Chondrocyte (in vitro differentiated cells): ENCODE measurements around the gene NAV3. TPM values are rescaled to one million over a fixed set of nuclear protein-coding genes. Genes with fewer than 3 reads are reported as not detected.

Experiments used
- DNase-seq: peaks from one replicate; pipeline ENCODE4 v3.0.0; 2021; ENCODE audit warnings: mixed read lengths, low spot score
- H3K27ac Mint-ChIP-seq: one replicate; pipeline ENCODE4 v1.8.0; 2021; ENCODE audit warnings: mild to moderate bottlenecking, moderate library complexity, mixed read lengths; ENCODE audit not compliant: unreplicated experiment
- H3K27me3 Mint-ChIP-seq: 2 replicates; pipeline ENCODE4 v1.8.0; 2021; ENCODE audit warnings: low read depth, mixed read lengths
- H3K36me3 Mint-ChIP-seq: 2 replicates; pipeline ENCODE4 v1.8.0; 2021; ENCODE audit warnings: low read depth, mixed read lengths
- H3K4me1 Mint-ChIP-seq: 2 replicates; pipeline ENCODE4 v1.8.0; 2021; ENCODE audit warnings: low read depth, mild to moderate bottlenecking, mixed read lengths
- H3K4me3 Mint-ChIP-seq: one replicate; pipeline ENCODE4 v1.8.0; 2021; ENCODE audit warnings: mild to moderate bottlenecking, moderate library complexity, mixed read lengths; ENCODE audit not compliant: unreplicated experiment
- H3K9me3 Mint-ChIP-seq: 2 replicates; pipeline ENCODE4 v1.8.0; 2021; ENCODE audit warnings: low read depth, mixed read lengths
- total RNA-seq: library from RNA; stranded (reverse); gene quantifications from 3 replicates; pipeline ENCODE4 v1.2.1, GENCODE V29; 2021
- TF ChIP-seq, protein P1 (sequence below): fragments of 200-600 bp; sonication (generic); IDR thresholded peaks from 2 replicates; pipeline ENCODE4 v1.5.0; 2021; ENCODE audit warnings: antibody characterized with exemption, mild to moderate bottlenecking, moderate library complexity

Gene NAV3
- total RNA-seq, 1 donor from 2014 or later = 29.9 TPM

DNA sequence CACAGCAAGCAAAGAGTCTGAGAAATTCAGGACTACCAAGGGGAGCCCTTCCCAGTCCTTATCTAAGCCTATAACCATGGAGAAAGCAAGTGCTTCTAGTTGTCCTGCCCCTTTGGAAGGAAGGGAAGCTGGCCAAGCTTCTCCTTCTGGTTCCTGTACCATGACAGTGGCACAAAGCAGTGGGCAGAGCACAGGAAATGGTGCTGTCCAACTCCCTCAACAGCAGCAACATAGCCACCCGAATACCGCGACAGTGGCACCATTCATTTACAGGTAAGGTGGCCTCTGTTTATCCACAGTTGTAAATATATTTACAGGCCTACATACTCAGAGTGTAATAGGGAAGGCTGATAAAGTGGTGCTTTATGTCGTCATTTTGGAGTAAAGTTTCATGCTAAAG, 176.5 kb downstream of the NAV3 start:
- peaks cover 9% of the 10 kb centered on the region for H3K36me3 Mint-ChIP-seq
- TF ChIP-seq, protein P1, sequence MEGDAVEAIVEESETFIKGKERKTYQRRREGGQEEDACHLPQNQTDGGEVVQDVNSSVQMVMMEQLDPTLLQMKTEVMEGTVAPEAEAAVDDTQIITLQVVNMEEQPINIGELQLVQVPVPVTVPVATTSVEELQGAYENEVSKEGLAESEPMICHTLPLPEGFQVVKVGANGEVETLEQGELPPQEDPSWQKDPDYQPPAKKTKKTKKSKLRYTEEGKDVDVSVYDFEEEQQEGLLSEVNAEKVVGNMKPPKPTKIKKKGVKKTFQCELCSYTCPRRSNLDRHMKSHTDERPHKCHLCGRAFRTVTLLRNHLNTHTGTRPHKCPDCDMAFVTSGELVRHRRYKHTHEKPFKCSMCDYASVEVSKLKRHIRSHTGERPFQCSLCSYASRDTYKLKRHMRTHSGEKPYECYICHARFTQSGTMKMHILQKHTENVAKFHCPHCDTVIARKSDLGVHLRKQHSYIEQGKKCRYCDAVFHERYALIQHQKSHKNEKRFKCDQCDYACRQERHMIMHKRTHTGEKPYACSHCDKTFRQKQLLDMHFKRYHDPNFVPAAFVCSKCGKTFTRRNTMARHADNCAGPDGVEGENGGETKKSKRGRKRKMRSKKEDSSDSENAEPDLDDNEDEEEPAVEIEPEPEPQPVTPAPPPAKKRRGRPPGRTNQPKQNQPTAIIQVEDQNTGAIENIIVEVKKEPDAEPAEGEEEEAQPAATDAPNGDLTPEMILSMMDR = no peak
- H3K27me3 Mint-ChIP-seq = no peaks in the 10 kb centered on the region
- H3K9me3 Mint-ChIP-seq = no peaks in the 10 kb centered on the region
- no peak overlapping the region for H3K27ac Mint-ChIP-seq
- DNase-seq = no peak
- no peak overlapping the region for H3K4me3 Mint-ChIP-seq
- no peaks in the 10 kb centered on the region for H3K4me1 Mint-ChIP-seq

DNA sequence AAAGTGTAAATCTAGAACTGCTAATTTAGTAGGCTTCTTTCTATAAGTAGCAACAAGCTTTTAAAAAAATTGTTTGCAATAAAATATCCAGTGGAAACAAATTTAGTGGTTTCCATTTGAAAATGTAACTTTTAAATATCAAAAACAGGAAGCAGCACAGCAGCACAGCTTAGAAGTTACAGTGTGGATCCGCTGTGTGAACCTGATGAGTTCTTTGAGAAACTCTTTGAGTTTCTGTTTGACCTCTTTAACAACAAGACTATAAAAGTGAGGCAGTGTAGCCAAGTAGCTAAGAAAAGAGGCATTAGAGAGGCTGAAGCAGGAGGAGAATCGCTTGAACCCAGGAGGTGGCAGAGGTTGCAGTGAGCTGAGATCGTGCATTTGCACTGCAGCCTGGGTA, 178.3 kb downstream of the NAV3 start:
- TF ChIP-seq, protein P1 = no peak
- no peaks in the 10 kb centered on the region for H3K4me1 Mint-ChIP-seq
- no peak overlapping the region for H3K4me3 Mint-ChIP-seq
- no peak overlapping the region for H3K27ac Mint-ChIP-seq
- H3K36me3 Mint-ChIP-seq = peaks cover 9% of the 10 kb centered on the region
- no peaks in the 10 kb centered on the region for H3K9me3 Mint-ChIP-seq
- no peak for DNase-seq
- no peaks in the 10 kb centered on the region for H3K27me3 Mint-ChIP-seq

GRCh38 chr12:78018171-78018910, 187.6 kb downstream of the NAV3 start:
- TF ChIP-seq, protein P1 = no peak
- H3K4me1 Mint-ChIP-seq = peaks cover 12% of the 10 kb centered on the region
- no peaks in the 10 kb centered on the region for H3K27me3 Mint-ChIP-seq
- no peaks in the 10 kb centered on the region for H3K9me3 Mint-ChIP-seq
- peak overlapping the region; percentile 52 for H3K27ac Mint-ChIP-seq
- DNase-seq = no peak
- no peaks in the 10 kb centered on the region for H3K36me3 Mint-ChIP-seq
- no peak overlapping the region for H3K4me3 Mint-ChIP-seq

DNA sequence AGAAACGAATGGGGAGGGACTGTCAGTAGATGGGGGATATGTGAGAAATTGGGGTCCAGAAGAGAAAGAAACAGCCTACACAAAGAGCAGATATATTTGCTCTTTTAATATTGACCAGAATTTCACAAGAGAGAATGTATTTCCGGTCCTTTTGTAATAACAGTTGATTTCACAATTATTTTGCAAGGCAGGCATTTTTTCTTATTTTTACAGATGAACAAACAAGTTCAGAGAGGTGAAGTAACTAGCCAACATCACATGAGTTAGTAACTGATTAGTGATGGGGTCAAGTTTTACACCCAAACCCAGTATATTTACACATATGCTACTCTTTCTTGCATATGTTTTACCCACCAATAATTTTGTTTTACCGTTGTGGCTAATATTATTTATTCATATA, 188.2 kb downstream of the NAV3 start:
- H3K4me1 Mint-ChIP-seq = peaks cover 12% of the 10 kb centered on the region
- H3K4me3 Mint-ChIP-seq = no peak overlapping the region
- TF ChIP-seq, protein P1 = no peak
- DNase-seq = no peak
- H3K27me3 Mint-ChIP-seq = no peaks in the 10 kb centered on the region
- H3K27ac Mint-ChIP-seq = no peak overlapping the region
- H3K9me3 Mint-ChIP-seq = no peaks in the 10 kb centered on the region
- peaks cover under 1% of the 10 kb centered on the region for H3K36me3 Mint-ChIP-seq

- Mint-ChIP-seq H3K27ac (no peak overlapping the region), H3K9me3 (peaks cover 6% of the 10 kb centered on the region)
Measured at GRCh38 chr12:78028426-78028825, 197.7 kb downstream of the NAV3 start.

More at GRCh38 chr12:78028426-78028825, 197.7 kb downstream of the NAV3 start:
- H3K36me3 Mint-ChIP-seq = peaks cover 32% of the 10 kb centered on the region
- TF ChIP-seq, protein P1 = no peak
- DNase-seq = no peak
- no peaks in the 10 kb centered on the region for H3K4me1 Mint-ChIP-seq
- no peaks in the 10 kb centered on the region for H3K27me3 Mint-ChIP-seq
- no peak overlapping the region for H3K4me3 Mint-ChIP-seq
